ENCODE results near the gene E2F3.

Gene E2F3

GRCh38 chr6:20434766-20435165 lies 33.1 kb downstream of the E2F3 start:
- no peak for TF ChIP-seq CTCF (IDR thresholded peaks at IDR 0.05; ENCODE audit: control extremely low read depth, extremely low read depth, low read depth, missing control alignments)
- no peak for DNase-seq (ENCODE audit: extremely low spot score)
- ChIA-PET POLR2A (no interaction called here), CTCF (interaction anchor here (0.8 to 1.0 kb wide), 2 partner anchors 15 to 31 kb away, joined by 3 to 4 read pairs; no protein-coding TSS in a partner anchor)

GRCh38 chr6:20436719-20437118 lies 35.0 kb downstream of the E2F3 start:
- ChIA-PET CTCF (no interaction called here), POLR2A (no interaction called here)
- TF ChIP-seq CTCF (IDR thresholded peaks at IDR 0.05; ENCODE audit: control extremely low read depth, extremely low read depth, low read depth, missing control alignments), result no peak
- no peak for DNase-seq (ENCODE audit: extremely low spot score)

- POLR2A ChIA-PET, result no interaction called here
- no peak for DNase-seq (ENCODE audit: extremely low spot score)
- TF ChIP-seq CTCF (IDR thresholded peaks at IDR 0.05; ENCODE audit: control extremely low read depth, extremely low read depth, low read depth, missing control alignments), result no peak
- CTCF ChIA-PET, result no interaction called here
These were observed 36.0 kb downstream of the E2F3 start for GRCh38 chr6:20437639-20438038.

- POLR2A ChIA-PET, result no interaction called here
- DNase-seq (ENCODE audit: extremely low spot score), result no peak
- no peak for TF ChIP-seq CTCF (IDR thresholded peaks at IDR 0.05; ENCODE audit: control extremely low read depth, extremely low read depth, low read depth, missing control alignments)
- CTCF ChIA-PET, result interaction anchor here (0.7 kb wide), 1 partner anchor 17 kb away, joined by 3 read pairs; no protein-coding TSS in a partner anchor
These were observed 36.9 kb downstream of the E2F3 start for GRCh38 chr6:20438462-20439070.

- no peak for TF ChIP-seq CTCF (IDR thresholded peaks at IDR 0.05; ENCODE audit: control extremely low read depth, extremely low read depth, low read depth, missing control alignments)
- ChIA-PET POLR2A (no interaction called here), CTCF (no interaction called here)
- DNase-seq (ENCODE audit: extremely low spot score), result no peak
These were observed 37.9 kb downstream of the E2F3 start for GRCh38 chr6:20439558-20439957.

- ChIA-PET CTCF (no interaction called here), POLR2A (no interaction called here)
- DNase-seq (ENCODE audit: extremely low spot score), result no peak
- TF ChIP-seq CTCF (IDR thresholded peaks at IDR 0.05; ENCODE audit: control extremely low read depth, extremely low read depth, low read depth, missing control alignments), result no peak
These were observed 38.6 kb downstream of the E2F3 start for GRCh38 chr6:20440296-20440695.

Data from GM10248 (cell line).